SK-N-SH treated with all-trans-retinoic acid at 6 μM for 48 hours (cell line): ENCODE results near the gene TRAPPC2L.

Source experiments
- BACH2 ChIP-seq: fragments of 250-450 bp; sonication (Bioruptor Pico); IDR thresholded peaks from 2 replicates; pipeline ENCODE4 v1.9.0; 2021; ENCODE audit warnings: mild to moderate bottlenecking, borderline replicate concordance
- PPARA ChIP-seq: fragments of 250-450 bp; sonication (Bioruptor Pico); IDR thresholded peaks from 2 replicates; pipeline ENCODE4 v1.5.0; 2020; ENCODE audit warnings: mild to moderate bottlenecking, borderline replicate concordance
- RARB ChIP-seq: fragments of 250-450 bp; sonication (Bioruptor Pico); IDR thresholded peaks from 2 replicates; pipeline ENCODE4 v1.8.0; 2021; ENCODE audit warnings: mild to moderate bottlenecking, moderate library complexity
- TSHZ2 ChIP-seq: fragments of 250-450 bp; sonication (Bioruptor Pico); IDR thresholded peaks from 2 replicates; pipeline ENCODE4 v1.5.0; 2020; ENCODE audit warnings: mild to moderate bottlenecking, moderate library complexity
- ZC3H10 ChIP-seq: fragments of 250-450 bp; sonication (Bioruptor Pico); IDR thresholded peaks from 2 replicates; pipeline ENCODE4 v1.5.1; 2021; ENCODE audit warnings: mild to moderate bottlenecking, moderate library complexity
- ZFP30 ChIP-seq: fragments of 450-650 bp; formaldehyde crosslinking; IDR thresholded peaks from 2 replicates; pipeline ENCODE4 v1.5.0; 2022; ENCODE audit warnings: mild to moderate bottlenecking, moderate library complexity

GRCh38 chr16:88857728-88858339 is 907 bp downstream of the TRAPPC2L start:
- no peak for TF ChIP-seq ZC3H10
- no peak for TF ChIP-seq PPARA (CRISPR knock-in tag)
- TF ChIP-seq ZFP30 (CRISPR knock-in tag), result no peak
- TF ChIP-seq BACH2, result no peak
- no peak for TF ChIP-seq TSHZ2
- TF ChIP-seq RARB (CRISPR knock-in tag), result no peak
